Activated CD4-positive, alpha-beta memory T cell treated with anti-CD3 and anti-CD28 coated beads, Interleukin-2, amount 10 ng/mL, durations not matched to agents 7 days and 5 days (primary cell): ENCODE data around the gene ZNG1B. TPM values are rescaled to one million over a fixed set of nuclear protein-coding genes. Genes with fewer than 3 reads are reported as not detected.
"Not testable (repeated sequence)": the region's sequence is repeated elsewhere in the genome, so short reads cannot be mapped to it uniquely, and the experiment has no call there.

Source experiments
- CTCF ChIA-PET: fragments of 350-600 bp; sonication (Branson Sonifier 250); formaldehyde crosslinking; loops from one replicate; lab custom pipeline; 2021; ENCODE audit warnings: antibody characterized with exemption, inconsistent platforms; lab: Charles Lee
- POLR2A ChIA-PET: fragments of 350-600 bp; sonication (Branson Sonifier 250); formaldehyde crosslinking; loops from one replicate; lab custom pipeline; 2021; ENCODE audit warnings: antibody characterized with exemption; lab: Charles Lee
- DNase-seq: peaks from one replicate; pipeline ENCODE4 v3.0.0-alpha.2; 2020
- H3K27ac Mint-ChIP-seq: one replicate; pipeline ENCODE4 v1.8.0; 2021; ENCODE audit warnings: mild to moderate bottlenecking, mixed read lengths
- H3K27me3 Mint-ChIP-seq: one replicate; pipeline ENCODE4 v1.8.0; 2021; ENCODE audit warnings: mixed read lengths
- H3K36me3 Mint-ChIP-seq: one replicate; pipeline ENCODE4 v1.8.0; 2021; ENCODE audit warnings: low read depth, mixed read lengths
- H3K4me1 Mint-ChIP-seq: one replicate; pipeline ENCODE4 v1.8.0; 2021; ENCODE audit warnings: mixed read lengths
- H3K4me3 Mint-ChIP-seq: one replicate; pipeline ENCODE4 v1.8.0; 2021; ENCODE audit warnings: mild to moderate bottlenecking, mixed read lengths
- H3K9me3 Mint-ChIP-seq: one replicate; pipeline ENCODE4 v1.8.0; 2021; ENCODE audit warnings: mixed read lengths
- total RNA-seq, 2 experiments: library from RNA; stranded (reverse); gene quantifications; one replicate each; pipeline ENCODE4 v1.2.3, GENCODE V29; 2021

Gene ZNG1B
- total RNA-seq, 2 experiments from 2014 or later, result 30.6 to 32.7 TPM

DNA sequence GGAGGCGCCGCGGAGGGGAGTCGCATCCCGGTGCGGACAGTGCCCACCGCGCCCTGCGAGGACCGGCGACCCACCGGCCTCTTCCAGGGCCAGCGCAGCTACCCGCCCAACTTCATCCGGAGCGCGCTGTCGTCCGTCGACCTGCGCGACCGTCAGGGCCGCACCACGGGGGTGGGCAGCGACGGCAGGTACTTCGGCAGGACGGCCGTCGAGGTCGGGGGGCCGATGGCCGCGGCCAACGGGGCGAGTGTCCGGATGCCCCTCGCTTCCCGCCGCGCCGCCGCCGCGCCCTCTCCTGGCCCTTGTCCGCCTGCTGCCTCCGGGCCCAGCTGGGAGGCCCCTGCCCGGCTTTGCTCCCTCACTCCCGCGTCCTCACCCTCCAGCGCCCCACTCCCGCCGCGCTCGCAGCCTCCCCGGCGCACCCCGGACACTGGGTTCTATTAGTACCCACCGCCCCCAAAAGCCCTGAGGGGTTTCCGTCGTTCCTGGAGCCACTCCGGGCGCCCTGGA is 104.5 kb downstream of the ZNG1B start:
- Mint-ChIP-seq H3K4me3 (peak overlapping the region; percentile 69), H3K27me3 (peaks cover 14% of the 10 kb centered on the region)
- H3K4me1 Mint-ChIP-seq, H3K9me3 Mint-ChIP-seq, CTCF ChIA-PET, DNase-seq, H3K27ac Mint-ChIP-seq, H3K36me3 Mint-ChIP-seq: not testable (repeated sequence)
- POLR2A ChIA-PET, result interaction anchor here (0.7 kb wide), 1 partner anchor 279 kb away, joined by 3 read pairs; no protein-coding TSS in a partner anchor

DNA sequence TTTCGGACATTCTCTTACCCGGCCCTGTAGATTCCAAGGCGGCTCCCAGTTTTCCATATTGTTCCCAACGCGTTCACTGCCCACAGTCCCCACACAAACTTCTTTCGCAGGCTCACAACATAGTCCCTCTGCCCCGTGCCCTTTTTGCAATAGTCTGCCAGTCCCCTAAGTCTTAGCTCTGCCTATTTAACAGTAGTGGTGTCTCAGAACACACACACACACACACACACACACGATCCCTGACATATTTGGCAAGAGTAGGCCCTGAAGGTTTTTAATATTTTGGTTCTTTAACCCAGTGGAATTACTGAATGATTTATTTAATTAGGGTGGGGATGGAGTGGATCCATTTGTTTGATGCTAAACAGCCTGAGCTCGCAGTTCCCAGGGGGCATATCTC is 105.0 kb downstream of the ZNG1B start:
- H3K36me3 Mint-ChIP-seq, CTCF ChIA-PET, DNase-seq, H3K9me3 Mint-ChIP-seq, H3K27ac Mint-ChIP-seq, H3K4me1 Mint-ChIP-seq: not testable (repeated sequence)
- peak overlapping the region; percentile 69 for H3K4me3 Mint-ChIP-seq
- H3K27me3 Mint-ChIP-seq, result peaks cover 14% of the 10 kb centered on the region
- POLR2A ChIA-PET, result interaction anchor here (0.7 kb wide), 1 partner anchor 279 kb away, joined by 3 read pairs; no protein-coding TSS in a partner anchor

Other genes with a start within 250 kb of the ZNG1B start
- gene PAX8, start 158.8 kb upstream of the ZNG1B start, total RNA-seq, result 1 to 10 TPM; 1.7 TPM
- under 1 TPM; 0.18 to 0.23 TPM for gene FOXD4L1, start 61.0 kb downstream of the ZNG1B start, total RNA-seq
- gene RABL2A, start 189.6 kb downstream of the ZNG1B start, total RNA-seq, result 10 to 100 TPM; 13.5 to 14.1 TPM